ENCODE data around the gene LY6G5B.
"Not testable (repeated sequence)": the region's sequence is repeated elsewhere in the genome, so short reads cannot be mapped to it uniquely, and the experiment has no call there.

LY6G5B gene

DNA sequence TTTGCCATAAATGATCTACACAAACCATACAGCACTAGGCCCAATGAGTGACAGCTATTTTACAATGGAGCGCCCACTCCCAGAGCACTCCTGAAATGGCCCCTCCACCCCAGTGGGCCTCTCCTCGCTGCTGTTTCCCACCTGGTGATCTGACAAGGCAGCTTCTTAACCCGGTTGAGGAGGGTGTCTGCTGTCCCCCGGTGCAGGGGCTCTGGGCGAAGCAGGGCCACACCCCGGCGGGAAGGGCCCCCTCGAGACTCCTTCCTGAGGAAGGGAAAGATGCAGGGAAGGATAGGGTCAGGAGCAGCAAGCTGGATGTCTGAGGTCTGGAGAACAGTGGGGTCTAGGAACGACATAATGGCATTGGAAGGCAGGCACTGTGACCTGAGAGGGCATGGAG is 23.1 kb downstream of the LY6G5B start:
- H3K27ac Mint-ChIP-seq (ENCODE audit: low read depth) = no peak overlapping the region
- DNase-seq (ENCODE audit: low spot score in 2 of 2) = no peak
- H3K4me3 Mint-ChIP-seq = no peak overlapping the region
- H3K9me3 Mint-ChIP-seq = no peaks in the 10 kb centered on the region
- H3K36me3 Mint-ChIP-seq (ENCODE audit: insufficient read depth) = peaks cover 54% of the 10 kb centered on the region
- H3K27me3 Mint-ChIP-seq = no peaks in the 10 kb centered on the region
- no peak for ATAC-seq (replicated peaks; ENCODE audit: extremely low read depth, poor library complexity, severe bottlenecking)
- H3K4me1 Mint-ChIP-seq = peaks cover 13% of the 10 kb centered on the region

DNA sequence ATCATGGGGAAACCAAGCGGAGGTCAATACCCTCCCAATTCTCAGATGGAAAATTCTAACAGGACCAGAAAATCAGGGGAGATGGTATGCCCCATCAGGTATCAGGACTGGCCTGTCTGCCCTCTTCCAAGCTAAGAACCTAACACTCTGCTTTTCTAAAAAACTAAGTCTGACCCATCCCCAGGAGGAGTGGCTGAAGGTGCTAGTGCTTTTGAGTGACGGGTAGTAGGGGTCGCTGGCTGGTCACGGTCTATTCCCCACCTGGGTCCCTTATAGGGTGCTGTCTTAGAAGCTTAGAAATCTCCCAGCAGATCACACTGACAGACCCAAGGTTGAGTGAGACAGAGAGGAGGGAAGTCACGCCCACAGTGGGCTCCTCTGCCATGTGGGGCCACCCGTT is 23.8 kb downstream of the LY6G5B start:
- DNase-seq (ENCODE audit: low spot score in 2 of 2) (no peak), ATAC-seq (replicated peaks; ENCODE audit: extremely low read depth, poor library complexity, severe bottlenecking) (no peak)
- H3K27ac Mint-ChIP-seq (ENCODE audit: low read depth) = no peak overlapping the region
- no peak overlapping the region for H3K4me3 Mint-ChIP-seq
- peaks cover 16% of the 10 kb centered on the region for H3K4me1 Mint-ChIP-seq
- H3K9me3 Mint-ChIP-seq = no peaks in the 10 kb centered on the region
- no peaks in the 10 kb centered on the region for H3K27me3 Mint-ChIP-seq
- H3K36me3 Mint-ChIP-seq (ENCODE audit: insufficient read depth) = peaks cover 52% of the 10 kb centered on the region

DNA sequence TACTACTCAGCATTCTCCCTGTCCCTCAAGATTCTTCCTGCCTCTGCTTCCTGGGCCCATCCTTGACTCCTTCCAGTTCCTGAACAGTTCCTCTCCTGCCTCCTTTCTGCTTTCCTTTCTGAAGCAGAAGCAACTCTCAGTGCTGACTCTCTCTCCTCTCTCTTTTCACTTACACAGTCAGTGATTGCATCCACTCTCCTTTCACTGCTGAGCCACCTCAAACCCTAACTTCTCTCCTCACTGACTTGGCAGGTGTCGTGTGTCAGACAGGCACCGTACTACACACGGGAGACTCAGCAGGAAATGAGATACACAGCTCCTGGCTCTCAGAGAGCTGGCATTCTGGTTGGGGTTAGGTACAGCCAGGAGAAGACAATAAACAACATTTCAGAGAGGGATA is 27.8 kb downstream of the LY6G5B start:
- Mint-ChIP-seq H3K36me3 (ENCODE audit: insufficient read depth) (peaks cover 52% of the 10 kb centered on the region), H3K27me3 (no peaks in the 10 kb centered on the region), H3K9me3 (no peaks in the 10 kb centered on the region)

DNA sequence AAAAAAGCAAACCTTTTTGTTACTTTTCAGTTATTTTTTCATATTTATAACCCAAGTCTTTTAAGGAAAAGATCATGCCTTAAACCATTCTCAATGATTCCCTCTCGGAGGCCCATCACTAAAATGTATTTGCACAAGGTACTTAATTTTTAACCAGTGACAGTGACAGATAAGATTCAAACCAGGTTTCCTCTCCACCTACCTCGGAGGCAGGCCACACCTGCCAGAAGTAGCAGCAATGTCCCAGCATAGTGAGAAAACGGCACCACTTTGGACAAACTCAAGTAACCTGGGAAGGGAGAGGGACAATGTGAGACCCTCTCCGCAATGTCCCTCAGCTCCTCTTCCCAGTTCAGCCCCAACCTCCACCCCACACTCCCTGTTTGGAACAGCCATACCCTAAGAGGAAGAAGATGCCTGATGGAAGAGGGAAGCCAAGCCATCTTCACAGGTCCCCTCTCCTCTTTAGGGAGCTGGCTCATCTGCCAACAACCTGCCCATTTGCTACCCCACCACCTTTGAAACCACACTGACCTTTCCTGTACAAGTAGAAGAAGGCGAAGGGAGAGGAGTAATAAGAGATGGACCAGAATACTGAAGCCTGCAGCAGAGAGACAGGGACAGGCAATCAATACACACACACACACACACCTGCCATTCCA is 31.1 kb downstream of the LY6G5B start:
- no peak for DNase-seq (ENCODE audit: low spot score in 2 of 2)
- H3K27ac Mint-ChIP-seq (ENCODE audit: low read depth) = no peak overlapping the region
- H3K9me3 Mint-ChIP-seq = no peaks in the 10 kb centered on the region
- no peaks in the 10 kb centered on the region for H3K27me3 Mint-ChIP-seq
- peaks cover 40% of the 10 kb centered on the region for H3K4me1 Mint-ChIP-seq
- H3K4me3 Mint-ChIP-seq = peak overlapping the region; percentile 96
- H3K36me3 Mint-ChIP-seq (ENCODE audit: insufficient read depth) = peaks cover 35% of the 10 kb centered on the region
- ATAC-seq (replicated peaks; ENCODE audit: extremely low read depth, poor library complexity, severe bottlenecking) = no peak

More for the DNA sequence above, 27.8 kb downstream of the LY6G5B start:
- ATAC-seq (replicated peaks; ENCODE audit: extremely low read depth, poor library complexity, severe bottlenecking) = no peak
- peak overlapping the region; percentile 60 for H3K27ac Mint-ChIP-seq (ENCODE audit: low read depth)
- peaks cover 33% of the 10 kb centered on the region for H3K4me1 Mint-ChIP-seq
- DNase-seq (ENCODE audit: low spot score in 2 of 2) = no peak
- H3K4me3 Mint-ChIP-seq = no peak overlapping the region

DNA sequence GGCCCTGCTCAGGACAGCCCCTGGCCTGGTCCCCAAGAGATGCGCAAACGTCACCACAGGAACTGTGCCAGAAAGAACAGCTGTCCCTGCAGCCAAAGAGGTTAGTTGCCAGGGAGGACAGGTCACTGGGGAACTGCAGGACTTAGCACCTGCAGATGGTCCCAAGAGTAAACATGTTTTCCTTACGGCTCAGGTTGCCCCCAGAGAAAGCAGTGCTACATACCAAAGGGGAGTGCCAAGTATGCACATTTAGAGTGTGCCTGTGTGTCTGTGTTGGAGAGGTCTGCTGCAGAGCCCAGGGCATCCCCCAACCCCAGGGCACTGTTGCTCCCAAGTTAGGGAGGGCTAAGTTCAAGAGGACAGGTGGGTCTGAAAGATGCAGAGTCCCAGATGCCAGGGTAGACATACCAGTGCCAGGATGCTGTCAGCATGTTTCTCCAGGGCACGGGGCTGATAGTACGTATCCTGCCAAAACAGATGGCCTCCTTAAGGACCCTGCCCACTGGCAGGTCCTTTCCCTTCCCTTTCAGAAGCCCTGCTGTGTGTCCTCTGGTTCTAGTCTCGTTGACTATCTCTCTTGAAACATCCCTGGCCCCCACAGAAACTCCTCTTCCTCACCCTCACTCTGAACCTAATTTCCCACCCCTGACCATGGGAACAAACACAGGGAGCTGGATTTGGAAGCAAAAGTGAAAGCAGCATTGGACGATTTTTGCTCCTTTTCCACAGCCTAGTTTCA is 32.1 kb downstream of the LY6G5B start:
- Mint-ChIP-seq H3K9me3 (no peaks in the 10 kb centered on the region), H3K4me1 (peaks cover 38% of the 10 kb centered on the region)

DNA sequence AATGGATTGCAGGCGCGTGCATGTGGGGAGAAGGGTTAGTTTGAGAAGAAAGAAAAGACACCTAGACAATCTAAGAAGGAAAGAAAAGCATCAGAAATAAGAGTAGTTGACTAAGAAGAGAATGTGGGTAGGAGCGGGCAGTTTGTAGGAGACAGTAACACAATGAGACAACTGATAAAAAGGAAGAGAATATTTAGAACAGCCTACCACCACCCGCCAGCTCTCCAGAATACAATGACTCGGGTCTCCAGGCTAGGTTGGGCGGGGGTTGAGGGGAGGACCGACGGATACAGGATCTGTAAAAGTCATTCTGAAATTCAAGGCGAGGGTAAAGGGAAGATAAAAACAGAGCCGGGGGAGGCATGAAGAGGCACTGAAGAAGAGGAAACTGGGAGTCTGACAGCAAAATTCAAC is 32.6 kb downstream of the LY6G5B start:
- no peaks in the 10 kb centered on the region for H3K27me3 Mint-ChIP-seq
- peaks cover 26% of the 10 kb centered on the region for H3K36me3 Mint-ChIP-seq (ENCODE audit: insufficient read depth)
- peak; percentile 2 for ATAC-seq (replicated peaks; ENCODE audit: extremely low read depth, poor library complexity, severe bottlenecking)
- H3K4me1 Mint-ChIP-seq = peaks cover 32% of the 10 kb centered on the region
- peak overlapping the region; percentile 96 for H3K4me3 Mint-ChIP-seq
- DNase-seq (ENCODE audit: low spot score in 2 of 2) = no peak
- peak overlapping the region; percentile 99 for H3K27ac Mint-ChIP-seq (ENCODE audit: low read depth)
- H3K9me3 Mint-ChIP-seq = no peaks in the 10 kb centered on the region

More for the DNA sequence above, 32.1 kb downstream of the LY6G5B start:
- Mint-ChIP-seq H3K27ac (ENCODE audit: low read depth) (peak overlapping the region; percentile 99), H3K4me3 (peak overlapping the region; percentile 96), H3K36me3 (ENCODE audit: insufficient read depth) (peaks cover 27% of the 10 kb centered on the region), H3K27me3 (no peaks in the 10 kb centered on the region)
- DNase-seq (ENCODE audit: low spot score in 2 of 2) (no peak), ATAC-seq (replicated peaks; ENCODE audit: extremely low read depth, poor library complexity, severe bottlenecking) (no peak)

DNA sequence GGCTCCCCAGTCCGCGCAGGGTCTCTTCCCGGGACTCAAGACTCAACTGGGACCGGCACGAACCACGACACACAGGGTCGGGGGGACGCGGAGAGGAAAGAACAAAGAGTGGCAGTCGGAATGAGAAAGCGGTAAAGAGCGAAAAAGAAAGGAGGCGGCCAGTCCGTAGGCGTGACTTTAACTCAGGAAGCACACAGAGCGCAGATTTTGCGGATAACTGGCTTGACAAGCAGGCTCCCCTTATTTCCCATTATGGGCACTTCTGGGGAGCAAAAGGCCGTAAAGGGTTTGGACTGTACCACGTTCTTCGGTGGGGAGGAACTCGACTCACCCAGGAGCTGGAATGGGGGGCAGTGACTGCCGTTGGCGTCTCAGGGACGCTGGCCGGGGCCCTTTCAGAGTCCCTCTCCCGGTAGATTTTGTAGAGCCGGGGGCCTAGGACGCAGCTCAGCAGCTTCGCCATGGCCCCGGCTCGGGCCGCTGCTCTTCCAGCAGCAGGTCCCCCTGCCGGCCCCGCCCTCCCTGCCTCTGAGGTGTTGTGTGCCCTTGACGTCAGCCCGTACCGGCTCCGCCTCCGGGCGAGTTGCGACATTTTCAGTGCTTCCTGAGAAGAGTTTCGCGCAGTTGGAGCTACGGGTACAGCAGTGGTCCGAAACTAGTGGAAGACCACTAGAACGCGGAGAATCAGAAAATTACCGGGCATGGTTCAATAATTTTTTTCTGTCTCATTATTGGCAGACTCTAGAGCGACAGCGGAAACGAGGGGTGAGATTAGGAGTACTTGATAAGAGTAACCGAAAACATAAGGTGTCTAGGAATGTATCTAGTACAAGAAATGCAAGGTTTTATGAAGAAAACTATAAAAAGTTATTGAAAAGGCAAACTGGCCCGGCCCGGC is 33.3 kb downstream of the LY6G5B start, which contains the start of gene ABHD16A:
Gene ABHD16A (minus strand): TSS at position 506 of the 898 bp plus-strand sequence. CDS start 43 bp downstream, at position 463.
- Mint-ChIP-seq H3K36me3 (ENCODE audit: insufficient read depth) (peaks cover 21% of the 10 kb centered on the region), H3K27me3 (no peaks in the 10 kb centered on the region), H3K9me3 (no peaks in the 10 kb centered on the region), H3K4me3 (peak within 1 kb of the TSS; percentile 96), H3K27ac (ENCODE audit: low read depth) (peak within 1 kb of the TSS; percentile 99), H3K4me1 (peaks cover 26% of the 10 kb centered on the region)
- ATAC-seq (replicated peaks; ENCODE audit: extremely low read depth, poor library complexity, severe bottlenecking) (peak; percentile 95), DNase-seq (ENCODE audit: low spot score in 2 of 2) (peak; percentile 92 to 96)

DNA sequence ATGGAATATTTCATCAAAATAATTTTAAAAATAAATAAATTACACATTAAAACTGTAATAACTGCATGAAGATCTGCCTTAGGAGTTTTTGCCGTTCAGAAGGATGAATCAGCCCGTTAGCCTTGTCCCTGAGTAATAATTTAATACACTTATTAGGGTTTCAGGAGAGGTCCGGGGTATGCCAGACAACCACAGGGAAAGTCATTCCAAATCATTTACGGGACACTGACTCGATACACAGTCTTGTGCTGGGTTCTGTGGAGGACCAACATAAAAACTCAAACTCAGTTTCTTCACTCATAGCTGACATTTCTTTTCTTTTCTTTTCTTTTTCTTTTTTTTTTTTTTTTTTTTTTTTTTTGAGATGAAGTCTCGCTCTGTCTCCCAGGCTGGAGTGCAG is 36.2 kb downstream of the LY6G5B start:
- DNase-seq (ENCODE audit: low spot score in 2 of 2) (no peak), ATAC-seq (replicated peaks; ENCODE audit: extremely low read depth, poor library complexity, severe bottlenecking) (no peak)
- Mint-ChIP-seq H3K27ac (ENCODE audit: low read depth) (no peak overlapping the region), H3K36me3 (ENCODE audit: insufficient read depth) (peaks cover 14% of the 10 kb centered on the region), H3K27me3 (no peaks in the 10 kb centered on the region), H3K4me3 (no peak overlapping the region), H3K4me1 (peaks cover 28% of the 10 kb centered on the region), H3K9me3 (no peaks in the 10 kb centered on the region)

DNA sequence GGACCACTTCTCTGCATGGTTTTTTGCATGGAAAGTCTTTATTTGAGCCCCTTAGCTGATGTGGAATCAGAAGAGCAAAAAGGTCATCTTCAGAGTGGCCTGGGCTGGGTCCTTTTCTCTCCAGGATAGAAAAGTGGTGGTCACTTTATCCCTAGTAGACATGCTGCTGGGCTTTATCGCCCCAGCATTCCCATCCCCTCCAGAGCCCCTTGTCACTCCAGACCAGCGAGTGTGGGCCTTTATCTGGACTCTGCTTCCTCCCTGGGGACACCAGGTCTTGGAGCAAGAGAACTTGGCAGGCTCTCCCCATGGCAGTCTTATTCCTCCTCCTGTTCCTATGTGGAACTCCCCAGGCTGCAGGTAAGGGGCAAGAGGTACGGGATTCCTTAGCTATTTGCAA is 36.8 kb downstream of the LY6G5B start, which contains the start of gene LY6G6F:
Gene LY6G6F (plus strand): TSS at position 268 of the 400 bp plus-strand sequence. CDS start 41 bp downstream, at position 309.
- no peak for ATAC-seq (replicated peaks; ENCODE audit: extremely low read depth, poor library complexity, severe bottlenecking)
- Mint-ChIP-seq H3K27me3 (no peaks in the 10 kb centered on the region), H3K36me3 (ENCODE audit: insufficient read depth) (peaks cover 11% of the 10 kb centered on the region), H3K9me3 (no peaks in the 10 kb centered on the region), H3K27ac (ENCODE audit: low read depth) (no peak within 1 kb of the TSS), H3K4me1 (peaks cover 28% of the 10 kb centered on the region), H3K4me3 (no peak within 1 kb of the TSS)
- DNase-seq (ENCODE audit: low spot score in 2 of 2) = no peak

DNA sequence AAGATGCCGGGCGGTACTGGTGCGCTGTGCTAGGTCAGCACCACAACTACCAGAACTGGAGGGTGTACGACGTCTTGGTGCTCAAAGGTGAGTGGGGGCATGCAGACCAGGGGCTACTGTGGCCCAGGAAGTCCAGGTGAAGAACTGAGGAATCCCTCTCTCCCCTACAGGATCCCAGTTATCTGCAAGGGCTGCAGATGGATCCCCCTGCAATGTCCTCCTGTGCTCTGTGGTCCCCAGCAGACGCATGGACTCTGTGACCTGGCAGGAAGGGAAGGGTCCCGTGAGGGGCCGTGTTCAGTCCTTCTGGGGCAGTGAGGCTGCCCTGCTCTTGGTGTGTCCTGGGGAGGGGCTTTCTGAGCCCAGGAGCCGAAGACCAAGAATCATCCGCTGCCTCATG is 37.9 kb downstream of the LY6G5B start:
- H3K4me3 Mint-ChIP-seq = no peak overlapping the region
- peaks cover 23% of the 10 kb centered on the region for H3K4me1 Mint-ChIP-seq
- no peak for DNase-seq (ENCODE audit: low spot score in 2 of 2)
- no peak overlapping the region for H3K27ac Mint-ChIP-seq (ENCODE audit: low read depth)
- H3K36me3 Mint-ChIP-seq (ENCODE audit: insufficient read depth) = peaks cover 6% of the 10 kb centered on the region
- no peaks in the 10 kb centered on the region for H3K9me3 Mint-ChIP-seq
- no peak for ATAC-seq (replicated peaks; ENCODE audit: extremely low read depth, poor library complexity, severe bottlenecking)
- H3K27me3 Mint-ChIP-seq = no peaks in the 10 kb centered on the region

DNA sequence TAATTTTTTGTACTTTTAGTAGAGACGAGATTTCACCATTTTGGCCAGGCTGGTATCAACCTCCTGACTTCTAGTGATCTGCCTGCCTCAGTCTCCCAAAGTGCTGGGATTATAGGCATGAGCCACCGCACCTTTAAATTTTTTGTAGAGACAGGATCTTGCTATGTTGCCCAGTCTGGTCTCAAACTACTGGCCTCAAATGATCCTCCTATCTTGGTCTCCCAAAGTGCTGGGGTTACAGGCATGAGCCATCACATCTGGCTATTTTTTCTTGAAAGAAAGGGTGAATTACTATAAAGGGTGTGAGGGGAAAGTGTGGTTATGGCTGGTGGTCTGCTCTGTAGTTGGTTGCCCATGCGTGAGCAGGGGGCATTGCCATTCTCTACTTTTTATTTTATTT is 38.4 kb downstream of the LY6G5B start:
- Mint-ChIP-seq H3K9me3 (no peaks in the 10 kb centered on the region), H3K36me3 (ENCODE audit: insufficient read depth) (peaks cover 2% of the 10 kb centered on the region), H3K4me1 (peaks cover 21% of the 10 kb centered on the region), H3K27ac (ENCODE audit: low read depth) (no peak overlapping the region), H3K27me3 (no peaks in the 10 kb centered on the region), H3K4me3 (no peak overlapping the region)
- DNase-seq (ENCODE audit: low spot score in 2 of 2) (no peak), ATAC-seq (replicated peaks; ENCODE audit: extremely low read depth, poor library complexity, severe bottlenecking) (no peak)

DNA sequence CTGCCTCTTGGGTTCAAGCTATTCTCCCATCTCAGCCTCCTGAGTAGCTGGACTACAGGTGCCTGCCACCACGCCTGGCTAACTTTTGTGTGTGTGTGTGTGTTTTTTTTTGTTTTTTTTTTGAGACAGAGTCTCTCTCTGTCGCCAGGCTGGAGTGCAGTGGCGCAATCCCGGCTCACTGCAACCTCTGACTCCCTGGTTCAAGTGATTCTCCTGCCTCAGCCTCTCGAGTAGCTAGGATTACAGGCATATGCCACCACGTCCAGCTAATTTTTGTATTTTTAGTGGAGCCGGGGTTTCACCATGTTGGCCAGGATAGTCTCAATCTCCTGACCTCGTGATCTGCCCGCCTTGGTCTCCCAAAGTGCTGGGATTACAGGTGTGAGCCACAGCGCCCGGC is 39.4 kb downstream of the LY6G5B start:
- not testable (repeated sequence) for H3K9me3 Mint-ChIP-seq; H3K4me3 Mint-ChIP-seq; H3K27me3 Mint-ChIP-seq; ATAC-seq (replicated peaks; ENCODE audit: extremely low read depth, poor library complexity, severe bottlenecking); H3K36me3 Mint-ChIP-seq (ENCODE audit: insufficient read depth); H3K27ac Mint-ChIP-seq (ENCODE audit: low read depth); DNase-seq (ENCODE audit: low spot score in 2 of 2)
- H3K4me1 Mint-ChIP-seq = peaks cover 17% of the 10 kb centered on the region
